Thyroid gland (tissue), 4 donors: ENCODE data around the gene SPSB4. TPM values are rescaled to one million over a fixed set of nuclear protein-coding genes. Genes with fewer than 3 reads are reported as not detected.

Source experiments
- DNase-seq, 2 donors: peaks; one replicate each; pipeline ENCODE4 v3.0.0-alpha.2; 2019
- H3K27ac ChIP-seq, 3 donors: fragments of 200-600 bp; sonication (generic); 1 replicate in 2 of 3; 2 replicates in 1 of 3; pipeline ENCODE4 v1.5.1; 2016 to 2019; ENCODE audit warnings: mild to moderate bottlenecking in 1 of 3, moderate library complexity in 1 of 3
- H3K27me3 ChIP-seq: fragments of 200-600 bp; sonication (generic); one replicate; pipeline ENCODE4 v1.5.1; 2019
- H3K36me3 ChIP-seq, 2 donors: fragments of 200-600 bp; sonication (generic); one replicate each; pipeline ENCODE4 v1.5.1; 2016 to 2019
- H3K4me1 ChIP-seq, 2 donors: fragments of 200-600 bp; sonication (generic); one replicate each; pipeline ENCODE4 v1.5.1; 2017 to 2019
- H3K4me3 ChIP-seq, 3 donors: fragments of 200-600 bp; sonication (generic); replicated peaks in 1 of 3; 1 replicate in 2 of 3; 2 replicates in 1 of 3; pipeline ENCODE4 v1.5.1; 2016; ENCODE audit warnings: mild to moderate bottlenecking in 1 of 3
- H3K9me3 ChIP-seq: fragments of 200-600 bp; sonication (generic); one replicate; pipeline ENCODE4 v1.5.1; 2017
- POLR2A ChIP-seq, 2 donors: fragments of 450-650 bp; IDR thresholded peaks; one replicate each; pipeline ENCODE4 v1.6.1; 2017; ENCODE audit warnings: antibody characterized with exemption in 2 of 2, mild to moderate bottlenecking in 2 of 2, moderate library complexity in 1 of 2
- WGBS, 2 donors: methylation state at CpG; one replicate each; pipeline ENCODE4 v1.1.5; 2017; 5-methylcytosine and 5-hydroxymethylcytosine counted together
- intact Hi-C: fragments of 100-400 bp; cut with DNase I; formaldehyde crosslinking; loops from one replicate; pipeline ENCODE4 v1.15.1; 2023
- total RNA-seq, 4 donors: library from RNA; depleted of rRNA; stranded (reverse); fragments of >200 nt; gene quantifications; one replicate each; pipeline ENCODE4 v1.2.3, GENCODE V29; 2016
- TF ChIP-seq, protein P1 (sequence below), 6 experiments: fragments of 200-600 bp in 3 of 6; fragments of 450-650 bp in 3 of 6; sonication (generic) in 3 of 6; IDR thresholded peaks; one replicate each; pipeline ENCODE4 v1.5.1; 2016 to 2019; ENCODE audit warnings: antibody characterized with exemption in 6 of 6, mild to moderate bottlenecking in 2 of 6, inconsistent platforms in 1 of 6, moderate library complexity in 1 of 6

SPSB4 gene
- total RNA-seq, 4 donors from 2014 or later: 1.2 TPM; not detected in 3

- DNase-seq: no peak
- Histone ChIP-seq H3K27ac (no peak overlapping the region), H3K4me1 (no peaks in the 10 kb centered on the region), H3K36me3 (no peaks in the 10 kb centered on the region), H3K9me3 (no peaks in the 10 kb centered on the region), H3K4me3 (no peak overlapping the region), H3K27me3 (no peaks in the 10 kb centered on the region)
- TF ChIP-seq POLR2A (IDR thresholded peaks at IDR 0.05): no peak
- TF ChIP-seq, protein P1, sequence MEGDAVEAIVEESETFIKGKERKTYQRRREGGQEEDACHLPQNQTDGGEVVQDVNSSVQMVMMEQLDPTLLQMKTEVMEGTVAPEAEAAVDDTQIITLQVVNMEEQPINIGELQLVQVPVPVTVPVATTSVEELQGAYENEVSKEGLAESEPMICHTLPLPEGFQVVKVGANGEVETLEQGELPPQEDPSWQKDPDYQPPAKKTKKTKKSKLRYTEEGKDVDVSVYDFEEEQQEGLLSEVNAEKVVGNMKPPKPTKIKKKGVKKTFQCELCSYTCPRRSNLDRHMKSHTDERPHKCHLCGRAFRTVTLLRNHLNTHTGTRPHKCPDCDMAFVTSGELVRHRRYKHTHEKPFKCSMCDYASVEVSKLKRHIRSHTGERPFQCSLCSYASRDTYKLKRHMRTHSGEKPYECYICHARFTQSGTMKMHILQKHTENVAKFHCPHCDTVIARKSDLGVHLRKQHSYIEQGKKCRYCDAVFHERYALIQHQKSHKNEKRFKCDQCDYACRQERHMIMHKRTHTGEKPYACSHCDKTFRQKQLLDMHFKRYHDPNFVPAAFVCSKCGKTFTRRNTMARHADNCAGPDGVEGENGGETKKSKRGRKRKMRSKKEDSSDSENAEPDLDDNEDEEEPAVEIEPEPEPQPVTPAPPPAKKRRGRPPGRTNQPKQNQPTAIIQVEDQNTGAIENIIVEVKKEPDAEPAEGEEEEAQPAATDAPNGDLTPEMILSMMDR (IDR thresholded peaks at IDR 0.05): no peak
- intact Hi-C loops: no loop called here
- 60 to 71% methylated on average over 3 of the region's 3 CpGs for WGBS, 2 donors
These were observed 27.1 kb downstream of the SPSB4 start for GRCh38 chr3:141078200-141078599.

DNA sequence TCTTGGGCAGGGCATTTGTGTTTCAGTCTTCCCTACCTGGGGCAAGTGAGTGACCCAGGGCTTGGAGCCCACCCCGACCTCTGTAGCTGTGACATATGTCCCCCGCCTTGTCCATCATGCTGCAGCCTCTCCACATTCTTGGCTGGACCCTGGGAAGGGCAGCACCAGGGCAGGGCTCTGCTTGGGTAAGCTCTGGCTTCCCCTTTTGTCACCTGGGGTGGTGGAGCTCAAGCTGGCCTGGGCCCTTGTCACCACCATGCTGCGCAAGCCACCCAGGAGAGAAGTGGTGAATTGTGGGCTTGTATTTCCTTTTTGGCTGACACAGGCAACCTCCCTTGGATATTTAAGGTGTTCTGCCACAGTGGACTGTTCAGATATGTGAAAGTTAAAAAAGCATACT, 29.3 kb downstream of the SPSB4 start:
- intact Hi-C loops: no loop called here
- H3K9me3 ChIP-seq: no peaks in the 10 kb centered on the region
- H3K36me3 ChIP-seq: no peaks in the 10 kb centered on the region
- no peak overlapping the region for H3K27ac ChIP-seq
- no peaks in the 10 kb centered on the region for H3K27me3 ChIP-seq
- H3K4me1 ChIP-seq: no peaks in the 10 kb centered on the region
- no peak for TF ChIP-seq POLR2A (IDR thresholded peaks at IDR 0.05)
- TF ChIP-seq, protein P1 (IDR thresholded peaks at IDR 0.05): no peak
- 60 to 96% methylated on average over 1 to 3 of the region's 3 CpGs for WGBS, 2 donors
- DNase-seq: no peak
- H3K4me3 ChIP-seq: no peak overlapping the region

GRCh38 chr3:141081141-141081795, 30.1 kb downstream of the SPSB4 start:
- H3K4me1 ChIP-seq: no peaks in the 10 kb centered on the region
- no peak for DNase-seq
- no peak for TF ChIP-seq POLR2A (IDR thresholded peaks at IDR 0.05)
- TF ChIP-seq, protein P1 (IDR thresholded peaks at IDR 0.05): no peak
- no peak overlapping the region for H3K27ac ChIP-seq
- 62 to 67% methylated on average over 10 of the region's 10 CpGs for WGBS, 2 donors
- no peaks in the 10 kb centered on the region for H3K9me3 ChIP-seq
- intact Hi-C loops: no loop called here
- H3K36me3 ChIP-seq: no peaks in the 10 kb centered on the region
- H3K4me3 ChIP-seq: no peak overlapping the region
- H3K27me3 ChIP-seq: no peaks in the 10 kb centered on the region

- intact Hi-C loops: no loop called here
- Histone ChIP-seq H3K9me3 (no peaks in the 10 kb centered on the region), H3K4me1 (no peaks in the 10 kb centered on the region), H3K27me3 (no peaks in the 10 kb centered on the region), H3K36me3 (no peaks in the 10 kb centered on the region), H3K27ac (no peak overlapping the region), H3K4me3 (no peak overlapping the region)
- no peak for DNase-seq
- WGBS, 2 donors: 91 to 94% methylated on average over 4 of the region's 5 CpGs
- TF ChIP-seq POLR2A (IDR thresholded peaks at IDR 0.05): no peak
- TF ChIP-seq, protein P1 (IDR thresholded peaks at IDR 0.05): no peak
These were observed 30.9 kb downstream of the SPSB4 start for GRCh38 chr3:141082064-141082463.

GRCh38 chr3:141083226-141083625, 32.1 kb downstream of the SPSB4 start:
- Histone ChIP-seq H3K9me3 (no peaks in the 10 kb centered on the region), H3K27ac (no peak overlapping the region), H3K36me3 (no peaks in the 10 kb centered on the region), H3K4me3 (no peak overlapping the region), H3K27me3 (no peaks in the 10 kb centered on the region), H3K4me1 (no peaks in the 10 kb centered on the region)
- no peak for DNase-seq
- no peak for TF ChIP-seq POLR2A (IDR thresholded peaks at IDR 0.05)
- TF ChIP-seq, protein P1 (IDR thresholded peaks at IDR 0.05): no peak
- intact Hi-C loops: no loop called here
- WGBS, 2 donors: 86 to 91% methylated on average over 5 of the region's 6 CpGs
